B cell (primary cell): ENCODE measurements around the gene BPIFB1.

Experiments used
- CTCF ChIP-seq: fragments of 200-600 bp; IDR thresholded peaks from one replicate; pipeline ENCODE4 v1.8.0; 2022; ENCODE audit warnings: antibody characterized with exemption, mild to moderate bottlenecking
- EZH2 ChIP-seq: IDR thresholded peaks from 2 replicates; pipeline ENCODE4 v1.6.1; 2012; ENCODE audit warnings: borderline replicate concordance, low read depth, mild to moderate bottlenecking, moderate library complexity, low read length; ENCODE audit not compliant: insufficient read depth, poor library complexity, severe bottlenecking

DNA sequence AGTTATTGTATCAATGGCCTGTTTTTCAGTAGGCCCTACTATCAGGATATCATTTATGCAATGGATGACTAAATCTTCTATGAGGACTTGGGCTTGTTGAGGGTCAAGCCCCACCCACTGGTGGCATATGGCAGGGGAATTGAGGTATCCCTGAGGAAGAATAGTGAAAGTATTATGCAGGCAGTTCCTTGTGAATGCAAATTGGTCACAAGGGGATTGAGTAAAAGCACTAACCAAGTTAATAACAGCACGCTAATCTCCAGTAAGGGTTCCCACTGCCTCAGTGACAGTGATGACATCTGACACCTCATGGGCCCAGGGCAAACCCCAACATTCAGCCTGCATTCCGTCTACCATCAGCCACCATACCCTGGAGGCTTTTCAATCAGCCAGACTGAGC lies 32.3 kb upstream of the BPIFB1 start:
- TF ChIP-seq CTCF = no peak
- TF ChIP-seq EZH2 = no peak
